ENCODE results near the gene TAF5L.

The TAF5L gene

GRCh38 chr1:229614701-229615100 lies 11.2 kb downstream of the TAF5L start:
- no peak for TF ChIP-seq NFIC (IDR thresholded peaks at IDR 0.05)
- no peak for TF ChIP-seq TCF12 (IDR thresholded peaks at IDR 0.05; ENCODE audit: low read depth)

DNA sequence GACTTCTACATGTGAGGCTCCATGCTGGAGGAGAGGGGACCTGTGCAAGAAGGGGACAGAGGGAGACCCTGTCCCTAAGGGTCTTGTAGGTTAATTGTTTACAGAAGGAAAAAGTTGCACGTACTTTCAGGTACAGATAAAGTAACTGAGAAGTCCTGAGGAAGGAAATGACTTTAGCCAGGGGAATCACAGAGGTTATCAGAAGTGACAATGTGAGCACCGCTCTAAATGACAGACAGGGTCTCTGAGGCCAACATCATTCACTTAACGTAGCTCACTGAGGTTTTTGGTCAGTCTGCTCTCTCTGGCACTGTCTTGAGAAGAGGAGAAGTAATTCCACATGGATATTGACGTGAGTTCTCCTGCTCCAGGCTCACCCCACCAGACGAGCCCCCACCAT lies 12.0 kb downstream of the TAF5L start:
- TF ChIP-seq TCF12 (IDR thresholded peaks at IDR 0.05; ENCODE audit: low read depth) (no peak), EGR1 (IDR thresholded peaks at IDR 0.05) (no peak), EP300 (IDR thresholded peaks at IDR 0.05; ENCODE audit: borderline replicate concordance) (no peak), REST (IDR thresholded peaks at IDR 0.05; ENCODE audit: low read depth) (no peak)

DNA sequence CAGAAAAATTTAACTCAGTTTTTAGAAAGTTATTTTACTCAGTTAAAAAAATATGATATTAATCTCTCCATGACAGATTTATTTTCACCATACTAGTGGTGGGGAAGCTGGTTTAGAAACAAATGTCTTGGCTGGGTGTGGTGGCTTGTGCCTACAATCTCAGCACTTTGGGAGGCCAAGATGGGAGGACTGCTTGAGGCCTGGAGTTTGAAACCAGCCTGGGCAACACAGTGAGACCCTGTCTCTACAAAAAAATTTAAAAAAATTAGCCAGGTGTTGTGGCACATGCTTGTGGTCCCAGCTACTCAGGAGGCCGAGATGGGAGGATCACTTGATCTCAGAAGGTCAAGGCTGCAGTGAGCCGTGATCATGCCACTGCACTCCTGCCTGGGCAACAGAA lies 17.3 kb downstream of the TAF5L start:
- TF ChIP-seq TCF12 (IDR thresholded peaks at IDR 0.05; ENCODE audit: low read depth) = no peak

DNA sequence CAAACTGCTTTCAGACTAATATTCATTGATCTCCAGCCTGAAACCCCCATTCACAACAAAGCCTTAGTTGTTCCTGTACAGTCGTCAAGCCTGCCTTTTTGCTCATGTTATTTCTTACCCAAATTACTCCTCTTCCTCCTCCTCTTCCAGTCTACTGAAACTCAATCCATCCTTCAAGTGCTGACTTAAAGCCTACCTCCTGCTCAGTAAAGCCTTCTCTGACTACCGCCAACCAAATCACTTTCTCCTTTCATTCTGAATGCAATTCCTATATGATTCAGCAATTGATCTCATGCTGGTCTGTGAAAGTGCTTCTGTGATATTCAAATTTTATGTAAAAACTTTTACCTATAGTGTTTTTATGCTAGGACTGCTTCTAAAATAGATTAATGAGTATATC lies 18.6 kb downstream of the TAF5L start:
- no peak for TF ChIP-seq TCF12 (IDR thresholded peaks at IDR 0.05; ENCODE audit: low read depth)
- TF ChIP-seq, protein P1, sequence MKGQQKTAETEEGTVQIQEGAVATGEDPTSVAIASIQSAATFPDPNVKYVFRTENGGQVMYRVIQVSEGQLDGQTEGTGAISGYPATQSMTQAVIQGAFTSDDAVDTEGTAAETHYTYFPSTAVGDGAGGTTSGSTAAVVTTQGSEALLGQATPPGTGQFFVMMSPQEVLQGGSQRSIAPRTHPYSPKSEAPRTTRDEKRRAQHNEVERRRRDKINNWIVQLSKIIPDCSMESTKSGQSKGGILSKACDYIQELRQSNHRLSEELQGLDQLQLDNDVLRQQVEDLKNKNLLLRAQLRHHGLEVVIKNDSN (IDR thresholded peaks at IDR 0.05) = no peak
- no peak for TF ChIP-seq RAD21 (IDR thresholded peaks at IDR 0.05; ENCODE audit: low read depth)
- no peak for TF ChIP-seq REST (IDR thresholded peaks at IDR 0.05; ENCODE audit: low read depth)
- TF ChIP-seq, protein P2, sequence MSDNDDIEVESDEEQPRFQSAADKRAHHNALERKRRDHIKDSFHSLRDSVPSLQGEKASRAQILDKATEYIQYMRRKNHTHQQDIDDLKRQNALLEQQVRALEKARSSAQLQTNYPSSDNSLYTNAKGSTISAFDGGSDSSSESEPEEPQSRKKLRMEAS (IDR thresholded peaks at IDR 0.05) = no peak
- no peak for TF ChIP-seq YY1 (IDR thresholded peaks at IDR 0.05; ENCODE audit: low read depth)

DNA sequence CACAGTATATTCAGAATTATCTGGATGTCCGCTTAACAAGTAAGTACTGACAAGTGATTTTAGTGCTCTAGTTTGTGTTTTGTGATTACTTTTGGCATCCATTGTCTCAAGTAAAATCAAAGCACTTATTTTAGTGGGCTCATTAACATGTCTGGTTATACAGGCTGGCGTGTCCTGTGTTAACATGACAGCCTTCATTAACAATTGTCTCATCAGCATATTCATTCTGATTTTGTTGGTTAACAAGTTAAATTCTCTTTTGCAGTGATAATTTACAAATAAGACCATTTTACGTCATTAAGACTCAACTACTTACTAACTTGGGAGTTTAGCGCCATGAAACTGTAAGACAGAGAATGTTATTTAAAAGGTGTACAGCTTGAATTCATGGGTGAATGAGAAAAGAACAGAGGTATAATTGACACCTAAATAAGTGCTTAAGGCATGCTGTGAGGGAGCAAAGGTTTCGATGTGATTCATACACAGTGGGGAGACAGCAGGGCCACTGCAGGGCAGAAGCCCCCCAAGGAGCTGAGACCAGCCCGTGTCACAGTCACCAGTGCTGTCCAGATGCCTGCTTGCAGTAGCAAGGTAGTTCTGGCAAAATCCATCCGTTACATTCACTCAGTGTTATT lies 22.4 kb downstream of the TAF5L start:
- TF ChIP-seq REST (IDR thresholded peaks at IDR 0.05; ENCODE audit: low read depth) (no peak), EP300 (IDR thresholded peaks at IDR 0.05; ENCODE audit: borderline replicate concordance) (no peak), CEBPB (IDR thresholded peaks at IDR 0.05) (no peak), TCF12 (IDR thresholded peaks at IDR 0.05; ENCODE audit: low read depth) (no peak), NFIC (IDR thresholded peaks at IDR 0.05) (no peak), CREB1 (IDR thresholded peaks at IDR 0.05; ENCODE audit: low read depth) (no peak), ZBTB7A (IDR thresholded peaks at IDR 0.05; ENCODE audit: low read depth) (no peak), FOXM1 (IDR thresholded peaks at IDR 0.05; ENCODE audit: borderline replicate concordance, low read depth) (no peak), TEAD4 (IDR thresholded peaks at IDR 0.05) (no peak), EGR1 (IDR thresholded peaks at IDR 0.05) (no peak), RAD21 (IDR thresholded peaks at IDR 0.05; ENCODE audit: low read depth) (no peak)
- TF ChIP-seq, protein P1 (IDR thresholded peaks at IDR 0.05) = no peak
- TF ChIP-seq, protein P2 (IDR thresholded peaks at IDR 0.05) = no peak

GRCh38 chr1:229600229-229600628 lies 25.7 kb downstream of the TAF5L start:
- TF ChIP-seq TAF1 (IDR thresholded peaks at IDR 0.05; ENCODE audit: low read depth) = no peak
- no peak for TF ChIP-seq NFIC (IDR thresholded peaks at IDR 0.05)
- TF ChIP-seq, protein P2 (IDR thresholded peaks at IDR 0.05) = no peak
- no peak for TF ChIP-seq REST (IDR thresholded peaks at IDR 0.05; ENCODE audit: low read depth)
- no peak for TF ChIP-seq ZBTB7A (IDR thresholded peaks at IDR 0.05; ENCODE audit: low read depth)
- TF ChIP-seq EP300 (IDR thresholded peaks at IDR 0.05; ENCODE audit: borderline replicate concordance) = no peak
- no peak for TF ChIP-seq YY1 (IDR thresholded peaks at IDR 0.05; ENCODE audit: low read depth)
- no peak for TF ChIP-seq TEAD4 (IDR thresholded peaks at IDR 0.05)
- TF ChIP-seq EGR1 (IDR thresholded peaks at IDR 0.05) = no peak
- TF ChIP-seq TCF12 (IDR thresholded peaks at IDR 0.05; ENCODE audit: low read depth) = no peak
- TF ChIP-seq CEBPB (IDR thresholded peaks at IDR 0.05) = no peak
- TF ChIP-seq CREB1 (IDR thresholded peaks at IDR 0.05; ENCODE audit: low read depth) = no peak
- TF ChIP-seq, protein P1 (IDR thresholded peaks at IDR 0.05) = no peak
- no peak for TF ChIP-seq FOXM1 (IDR thresholded peaks at IDR 0.05; ENCODE audit: borderline replicate concordance, low read depth)
- TF ChIP-seq RAD21 (IDR thresholded peaks at IDR 0.05; ENCODE audit: low read depth) = no peak

All from Ishikawa (cell line).